ENCODE results near the gene IFI27. TPM values are rescaled to one million over a fixed set of nuclear protein-coding genes. Genes with fewer than 3 reads are reported as not detected.

The IFI27 gene
- total and polyA plus RNA-seq, 2 donors from 2014 or later, result 143 to 356 TPM

DNA sequence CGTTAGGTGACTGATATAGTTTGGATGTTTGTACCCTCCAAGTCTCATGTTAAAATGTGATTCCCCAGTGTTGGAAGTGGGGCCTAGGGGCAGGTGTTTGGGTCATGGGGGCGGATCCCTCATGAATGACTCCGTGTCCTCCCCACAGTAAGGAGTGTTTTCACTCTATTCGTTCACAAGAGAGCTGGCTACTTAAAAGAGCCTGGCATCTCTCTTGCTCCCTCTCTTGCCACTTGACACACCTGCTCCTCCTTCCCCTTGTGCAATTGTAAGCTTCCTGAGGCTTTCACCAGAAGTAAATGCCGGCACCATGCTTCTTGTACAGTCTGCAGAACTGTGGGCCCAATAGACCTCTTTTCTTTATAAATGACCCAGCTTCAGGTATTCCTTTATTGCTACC lies 16.3 kb downstream of the IFI27 start:
- no peaks in the 10 kb centered on the region for H3K9me3 ChIP-seq (ENCODE audit: control insufficient read depth in 2 of 3, insufficient read depth in 1 of 3, low read length in 3 of 3)
- H3K27me3 ChIP-seq (ENCODE audit: control insufficient read depth, insufficient read depth, low read length), result no peaks in the 10 kb centered on the region
- H3K4me3 ChIP-seq (ENCODE audit: low read length in 3 of 3), result no peak overlapping the region
- H3K27ac ChIP-seq (ENCODE audit: low read depth in 2 of 2, low read length in 2 of 2), result no peak overlapping the region
- TF ChIP-seq, protein P1, sequence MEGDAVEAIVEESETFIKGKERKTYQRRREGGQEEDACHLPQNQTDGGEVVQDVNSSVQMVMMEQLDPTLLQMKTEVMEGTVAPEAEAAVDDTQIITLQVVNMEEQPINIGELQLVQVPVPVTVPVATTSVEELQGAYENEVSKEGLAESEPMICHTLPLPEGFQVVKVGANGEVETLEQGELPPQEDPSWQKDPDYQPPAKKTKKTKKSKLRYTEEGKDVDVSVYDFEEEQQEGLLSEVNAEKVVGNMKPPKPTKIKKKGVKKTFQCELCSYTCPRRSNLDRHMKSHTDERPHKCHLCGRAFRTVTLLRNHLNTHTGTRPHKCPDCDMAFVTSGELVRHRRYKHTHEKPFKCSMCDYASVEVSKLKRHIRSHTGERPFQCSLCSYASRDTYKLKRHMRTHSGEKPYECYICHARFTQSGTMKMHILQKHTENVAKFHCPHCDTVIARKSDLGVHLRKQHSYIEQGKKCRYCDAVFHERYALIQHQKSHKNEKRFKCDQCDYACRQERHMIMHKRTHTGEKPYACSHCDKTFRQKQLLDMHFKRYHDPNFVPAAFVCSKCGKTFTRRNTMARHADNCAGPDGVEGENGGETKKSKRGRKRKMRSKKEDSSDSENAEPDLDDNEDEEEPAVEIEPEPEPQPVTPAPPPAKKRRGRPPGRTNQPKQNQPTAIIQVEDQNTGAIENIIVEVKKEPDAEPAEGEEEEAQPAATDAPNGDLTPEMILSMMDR (IDR thresholded peaks at IDR 0.05; ENCODE audit: borderline replicate concordance, extremely low read depth, insufficient read depth), result no peak
- no peak overlapping the region for H3K9ac ChIP-seq (ENCODE audit: low read length in 3 of 3)
- H3K4me1 ChIP-seq (ENCODE audit: control insufficient read depth in 2 of 3, insufficient read depth in 2 of 3, low read depth in 1 of 3, low read length in 3 of 3), result peaks cover 0 to 8% (median 0%) of the 10 kb centered on the region in 3 donors
- H3K36me3 ChIP-seq (ENCODE audit: control insufficient read depth in 2 of 3, insufficient read depth in 3 of 3, low read length in 3 of 3), result no peaks in the 10 kb centered on the region
- no peak for DNase-seq
- FAIRE-seq, result no peak
- intact Hi-C loops (cut with DNase I), result no loop called here

DNA sequence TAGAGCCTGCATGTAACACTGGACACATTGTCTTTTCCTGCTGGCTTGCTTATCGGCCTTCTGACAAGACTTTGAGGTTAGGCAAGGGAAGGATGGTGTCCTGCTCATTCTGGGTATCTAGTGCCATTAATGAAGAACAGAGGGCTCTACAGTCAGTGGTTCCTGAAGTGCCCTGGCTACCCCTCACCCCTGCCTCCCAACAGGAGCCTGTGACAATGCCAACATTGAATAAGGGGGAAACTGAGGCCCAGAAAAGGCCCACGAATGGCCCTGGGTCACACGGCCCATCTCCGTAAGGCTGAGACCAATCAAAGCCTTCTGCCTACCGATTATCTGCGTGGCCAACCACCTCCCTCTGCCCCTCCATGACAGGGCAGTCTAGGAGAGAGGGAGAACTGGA lies 16.8 kb downstream of the IFI27 start:
- intact Hi-C loops (cut with DNase I), result no loop called here
- Histone ChIP-seq H3K4me1 (ENCODE audit: control insufficient read depth in 2 of 3, insufficient read depth in 2 of 3, low read depth in 1 of 3, low read length in 3 of 3) (peaks cover 0 to 8% (median 0%) of the 10 kb centered on the region in 3 donors), H3K4me3 (ENCODE audit: low read length in 3 of 3) (no peak overlapping the region), H3K9me3 (ENCODE audit: control insufficient read depth in 2 of 3, insufficient read depth in 1 of 3, low read length in 3 of 3) (no peaks in the 10 kb centered on the region), H3K9ac (ENCODE audit: low read length in 3 of 3) (no peak overlapping the region), H3K27me3 (ENCODE audit: control insufficient read depth, insufficient read depth, low read length) (no peaks in the 10 kb centered on the region), H3K27ac (ENCODE audit: low read depth in 2 of 2, low read length in 2 of 2) (no peak overlapping the region), H3K36me3 (ENCODE audit: control insufficient read depth in 2 of 3, insufficient read depth in 3 of 3, low read length in 3 of 3) (no peaks in the 10 kb centered on the region)
- TF ChIP-seq, protein P1 (IDR thresholded peaks at IDR 0.05; ENCODE audit: borderline replicate concordance, extremely low read depth, insufficient read depth), result no peak
- no peak for FAIRE-seq
- peak in 1 of 5 donors; percentile 25 for DNase-seq

DNA sequence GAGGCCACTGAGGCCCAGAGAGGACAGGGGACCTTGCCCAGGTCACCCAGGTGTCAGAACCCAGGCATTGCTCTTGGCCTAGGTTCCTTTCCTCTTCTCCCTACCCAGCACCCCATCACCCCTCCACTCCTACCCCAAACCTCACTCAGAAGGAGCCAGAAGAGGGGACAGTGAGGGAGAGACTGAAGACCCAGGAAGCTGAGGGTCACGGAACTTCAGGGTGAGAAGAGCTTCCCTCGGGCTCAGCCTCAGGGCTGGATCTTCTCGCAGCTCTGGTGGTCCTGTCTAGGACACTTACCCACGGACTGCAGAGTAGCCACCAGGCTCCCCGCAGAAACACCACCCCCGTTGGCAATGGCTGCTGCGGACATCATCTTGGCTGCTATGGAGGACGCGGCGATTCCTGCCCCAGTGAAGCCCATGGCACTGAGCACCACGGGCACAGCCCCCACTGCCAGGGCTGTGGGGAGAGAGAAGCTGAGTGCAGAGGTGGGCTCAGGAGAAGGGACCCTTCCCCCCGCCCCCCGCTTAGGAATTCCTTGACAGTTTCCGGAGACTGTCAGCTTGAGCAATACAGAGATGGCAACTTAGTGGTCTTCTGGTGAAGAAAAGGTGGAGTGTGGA lies 17.8 kb downstream of the IFI27 start:
- H3K9ac ChIP-seq (ENCODE audit: low read length in 3 of 3), result no peak overlapping the region
- no peaks in the 10 kb centered on the region for H3K27me3 ChIP-seq (ENCODE audit: control insufficient read depth, insufficient read depth, low read length)
- H3K27ac ChIP-seq (ENCODE audit: low read depth in 2 of 2, low read length in 2 of 2), result no peak overlapping the region
- H3K4me3 ChIP-seq (ENCODE audit: low read length in 3 of 3), result peak overlapping the region in 1 of 3 donors; percentile 77
- H3K4me1 ChIP-seq (ENCODE audit: control insufficient read depth in 2 of 3, insufficient read depth in 2 of 3, low read depth in 1 of 3, low read length in 3 of 3), result peaks cover 0 to 8% (median 0%) of the 10 kb centered on the region in 3 donors
- DNase-seq, result no peak
- no peaks in the 10 kb centered on the region for H3K9me3 ChIP-seq (ENCODE audit: control insufficient read depth in 2 of 3, insufficient read depth in 1 of 3, low read length in 3 of 3)
- H3K36me3 ChIP-seq (ENCODE audit: control insufficient read depth in 2 of 3, insufficient read depth in 3 of 3, low read length in 3 of 3), result no peaks in the 10 kb centered on the region
- TF ChIP-seq, protein P1 (IDR thresholded peaks at IDR 0.05; ENCODE audit: borderline replicate concordance, extremely low read depth, insufficient read depth), result no peak
- intact Hi-C loops (cut with DNase I), result no loop called here
- FAIRE-seq, result no peak
